Measurements from ENCODE around the gene HOXC10. TPM values are rescaled to one million over a fixed set of nuclear protein-coding genes. Genes with fewer than 3 reads are reported as not detected.
A peak's percentile ranks its signal among the peaks of the same experiment; 100 is the strongest.

HOXC10 gene
- total RNA-seq, 1 donor from 2014 or later, result not detected

DNA sequence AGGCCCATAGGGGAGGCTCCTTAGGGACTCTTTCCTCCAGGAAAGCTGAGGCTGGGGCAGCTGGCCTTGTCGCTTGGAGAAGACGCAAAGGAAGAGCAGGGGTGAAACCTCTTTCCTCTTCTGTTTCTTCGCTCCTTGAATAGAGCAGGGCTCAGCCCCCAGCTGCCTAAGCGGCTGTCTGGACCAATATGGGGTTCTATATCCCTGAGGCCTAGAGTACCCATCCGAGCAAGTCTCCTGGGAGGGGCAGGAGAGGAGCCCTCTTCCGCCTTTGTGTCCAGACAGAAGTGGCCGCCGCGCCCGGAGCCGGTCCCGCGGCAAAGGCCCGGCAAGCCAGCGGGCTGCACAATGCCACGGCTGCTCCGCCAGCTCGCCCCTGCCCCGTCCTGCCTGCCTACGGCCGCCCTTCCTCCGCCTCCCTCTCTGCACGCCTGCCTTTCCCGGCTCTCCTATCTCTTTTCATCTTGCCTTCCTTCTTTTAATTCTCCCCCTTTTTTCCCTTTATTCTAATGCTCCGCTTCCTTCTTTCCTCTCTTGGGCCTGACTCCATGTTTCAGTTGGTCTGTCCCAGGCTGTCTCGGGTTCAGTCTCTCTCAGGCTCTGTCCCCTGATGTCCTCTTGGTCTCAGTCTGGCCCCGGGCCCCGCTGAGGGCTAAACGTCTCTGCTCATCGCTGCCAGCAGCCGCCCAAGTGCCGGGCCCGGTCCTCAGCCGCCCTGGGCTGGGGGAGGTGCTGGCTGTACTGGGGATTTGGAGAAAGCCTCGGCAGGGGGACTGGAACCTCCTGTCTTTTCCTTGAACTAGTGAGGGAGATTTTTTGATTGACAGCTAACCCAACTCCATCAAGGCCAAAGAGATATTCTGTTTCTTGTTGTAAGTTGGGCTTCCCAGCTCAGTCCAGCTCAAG lies 12.5 kb downstream of the HOXC10 start:
- peaks cover 24% of the 10 kb centered on the region for H3K9me3 Mint-ChIP-seq (ENCODE audit: unreplicated experiment)

DNA sequence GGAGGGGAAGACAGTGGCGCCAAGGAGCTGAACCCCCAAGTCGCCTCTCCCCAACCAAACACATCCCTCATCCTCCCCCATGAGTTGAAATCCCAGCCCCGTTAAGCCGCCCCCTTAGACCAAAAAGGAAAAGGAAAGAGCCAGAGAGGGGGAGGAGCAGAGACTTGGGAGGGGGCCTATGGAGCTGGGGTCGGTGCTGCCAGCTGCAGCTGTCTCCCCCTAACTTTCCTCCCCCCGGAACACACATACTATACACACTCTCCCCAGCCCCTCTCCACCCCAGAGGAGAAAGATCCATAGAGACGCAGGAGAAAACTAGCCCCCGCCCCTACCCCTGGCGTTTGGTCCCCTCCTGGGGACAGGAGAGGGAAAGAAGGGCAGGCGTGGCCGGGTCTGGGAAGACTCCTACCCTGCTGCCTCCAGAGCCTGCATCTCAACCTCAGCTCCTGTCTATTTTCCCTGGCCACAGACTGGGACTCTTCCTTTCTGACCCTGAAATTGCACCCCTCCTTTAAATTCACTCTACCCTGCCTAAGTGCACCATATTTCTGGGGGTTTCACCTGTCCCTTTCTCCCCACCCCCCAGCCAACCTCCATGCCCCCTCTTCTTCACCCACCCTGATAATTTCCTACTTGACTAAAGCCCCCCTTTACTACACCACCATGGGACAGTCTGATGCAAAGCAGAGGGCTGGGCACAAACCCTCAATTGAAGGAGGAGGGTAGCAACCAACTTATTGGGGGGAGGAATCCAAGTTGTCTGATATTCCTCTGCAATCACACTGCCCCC lies 13.4 kb downstream of the HOXC10 start:
- Mint-ChIP-seq H3K9me3 (ENCODE audit: unreplicated experiment) (peaks cover 28% of the 10 kb centered on the region), H3K4me3 (ENCODE audit: unreplicated experiment) (no peak overlapping the region), H3K27me3 (ENCODE audit: low read depth, unreplicated experiment) (peaks cover 84% of the 10 kb centered on the region), H3K4me1 (ENCODE audit: low read depth, unreplicated experiment) (no peaks in the 10 kb centered on the region), H3K36me3 (ENCODE audit: low read depth, unreplicated experiment) (no peaks in the 10 kb centered on the region), H3K27ac (ENCODE audit: unreplicated experiment) (no peak overlapping the region)
- Histone ChIP-seq H3K4me3 (ENCODE audit: insufficient read depth, low read depth, low read length) (no peak overlapping the region), H3K36me3 (ENCODE audit: insufficient read depth, low read length) (no peaks in the 10 kb centered on the region), H3K4me2 (ENCODE audit: low read length) (no peak overlapping the region), H3K79me2 (ENCODE audit: insufficient read depth, low read length) (no peaks in the 10 kb centered on the region), H4K20me1 (ENCODE audit: insufficient read depth, low read length) (no peaks in the 10 kb centered on the region), H3K9ac (ENCODE audit: low read length) (no peak overlapping the region), H3K9me3 (ENCODE audit: insufficient read depth, low read depth, low read length) (peaks cover 5% of the 10 kb centered on the region), H3K27me3 (ENCODE audit: insufficient read depth, low read length) (peaks cover 96% of the 10 kb centered on the region), H2AFZ (ENCODE audit: low read depth, low read length) (no peak overlapping the region), H3K27ac (ENCODE audit: low read depth, low read length) (no peak overlapping the region), H3K4me1 (ENCODE audit: insufficient read depth, low read length) (peaks cover 4% of the 10 kb centered on the region)
- DNase-seq (ENCODE audit: low read depth), result no peak
- TF ChIP-seq CTCF (IDR thresholded peaks at IDR 0.05; ENCODE audit: insufficient read depth, low read depth, low read length) (no peak), EZH2 (IDR thresholded peaks at IDR 0.05; ENCODE audit: insufficient read depth, low read length) (no peak)
- FAIRE-seq, result no peak

More for the DNA sequence above, 12.5 kb downstream of the HOXC10 start:
- DNase-seq (ENCODE audit: low read depth) (no peak), FAIRE-seq (no peak)
- Histone ChIP-seq H3K4me1 (ENCODE audit: insufficient read depth, low read length) (peaks cover 4% of the 10 kb centered on the region), H3K9ac (ENCODE audit: low read length) (no peak overlapping the region), H3K4me2 (ENCODE audit: low read length) (no peak overlapping the region), H3K9me3 (ENCODE audit: insufficient read depth, low read depth, low read length) (peaks cover 7% of the 10 kb centered on the region), H3K4me3 (ENCODE audit: insufficient read depth, low read depth, low read length) (no peak overlapping the region), H3K27ac (ENCODE audit: low read depth, low read length) (no peak overlapping the region), H3K27me3 (ENCODE audit: insufficient read depth, low read length) (peaks cover 93% of the 10 kb centered on the region), H3K36me3 (ENCODE audit: insufficient read depth, low read length) (no peaks in the 10 kb centered on the region), H3K79me2 (ENCODE audit: insufficient read depth, low read length) (no peaks in the 10 kb centered on the region), H4K20me1 (ENCODE audit: insufficient read depth, low read length) (no peaks in the 10 kb centered on the region), H2AFZ (ENCODE audit: low read depth, low read length) (no peak overlapping the region)
- TF ChIP-seq EZH2 (IDR thresholded peaks at IDR 0.05; ENCODE audit: insufficient read depth, low read length), result peak; percentile 72
- no peak for TF ChIP-seq CTCF (IDR thresholded peaks at IDR 0.05; ENCODE audit: insufficient read depth, low read depth, low read length)
- H3K27me3 Mint-ChIP-seq (ENCODE audit: low read depth, unreplicated experiment), result peaks cover 84% of the 10 kb centered on the region
- H3K4me1 Mint-ChIP-seq (ENCODE audit: low read depth, unreplicated experiment), result no peaks in the 10 kb centered on the region
- no peak overlapping the region for H3K4me3 Mint-ChIP-seq (ENCODE audit: unreplicated experiment)
- H3K36me3 Mint-ChIP-seq (ENCODE audit: low read depth, unreplicated experiment), result no peaks in the 10 kb centered on the region
- no peak overlapping the region for H3K27ac Mint-ChIP-seq (ENCODE audit: unreplicated experiment)

All from astrocyte (in vitro differentiated cells and primary cell).